Suppressor macrophage treated with lipopolysaccharide for 4 hours (primary cell): Measurements from ENCODE around the gene EPHB2.
A peak's percentile ranks its signal among the peaks of the same experiment; 100 is the strongest.

Experiments used
- DNase-seq: peaks from one replicate; pipeline ENCODE4 v3.0.0-alpha.2; 2020

Gene EPHB2

GRCh38 chr1:22752339-22752738, 41.7 kb downstream of the EPHB2 start:
- no peak for DNase-seq

DNA sequence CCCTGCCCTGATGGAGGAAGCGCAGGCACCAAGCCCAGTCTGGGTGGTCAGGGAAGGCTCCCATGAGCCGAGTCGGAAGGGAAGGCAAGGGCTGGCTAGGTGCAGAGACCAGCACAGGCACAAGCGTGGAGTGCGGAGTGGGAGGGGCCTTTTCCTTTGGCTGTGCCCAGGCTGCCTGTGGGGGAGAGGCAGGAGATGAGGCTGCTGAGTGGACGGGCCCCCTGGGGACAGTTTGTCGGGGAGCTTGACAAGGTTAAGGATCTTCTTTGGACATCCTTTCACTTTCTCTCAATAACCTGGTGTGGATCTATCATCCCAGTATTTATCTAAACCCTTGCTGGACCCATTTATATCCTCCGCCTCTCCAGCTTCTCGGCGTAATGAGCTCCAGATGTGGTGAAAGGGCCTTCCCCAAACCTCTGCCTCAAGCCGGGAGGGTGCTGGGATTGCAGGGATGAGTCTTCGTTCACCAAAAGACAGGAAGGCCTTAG, 42.9 kb downstream of the EPHB2 start:
- DNase-seq: no peak

DNA sequence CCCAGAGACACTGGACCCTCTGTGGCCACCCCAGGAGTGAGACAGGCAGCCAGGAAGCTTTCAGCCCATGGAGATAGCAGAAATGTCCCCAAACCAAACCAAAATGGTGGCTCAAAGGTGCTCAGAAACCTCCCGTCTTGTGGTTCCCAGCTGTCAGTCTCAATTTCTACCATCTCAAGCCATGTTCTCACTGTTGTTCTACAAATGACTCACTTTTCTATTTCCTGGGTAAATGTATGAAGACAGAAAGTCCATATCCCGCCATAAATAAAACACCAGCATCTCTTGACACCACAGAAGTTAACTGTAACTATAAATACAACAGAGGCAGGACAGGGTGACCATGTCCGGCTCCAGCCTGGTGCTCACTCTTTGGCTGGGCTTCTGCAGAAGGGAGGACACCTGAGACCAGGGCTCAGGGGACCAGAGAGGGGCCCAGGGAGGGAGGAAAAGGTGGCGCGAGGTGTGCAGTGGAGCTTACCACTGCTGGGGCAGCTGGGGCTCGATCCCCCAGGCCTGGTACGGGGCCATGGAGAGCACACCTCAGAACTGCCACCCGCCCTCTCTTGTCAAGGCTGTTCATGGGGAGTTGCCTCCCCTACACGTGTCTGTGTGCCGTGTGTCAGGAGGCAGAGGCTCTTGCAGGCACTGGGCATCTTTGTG, 43.6 kb downstream of the EPHB2 start:
- DNase-seq: no peak

- no peak for DNase-seq
Observed at GRCh38 chr1:22754824-22755223, 44.2 kb downstream of the EPHB2 start.

DNA sequence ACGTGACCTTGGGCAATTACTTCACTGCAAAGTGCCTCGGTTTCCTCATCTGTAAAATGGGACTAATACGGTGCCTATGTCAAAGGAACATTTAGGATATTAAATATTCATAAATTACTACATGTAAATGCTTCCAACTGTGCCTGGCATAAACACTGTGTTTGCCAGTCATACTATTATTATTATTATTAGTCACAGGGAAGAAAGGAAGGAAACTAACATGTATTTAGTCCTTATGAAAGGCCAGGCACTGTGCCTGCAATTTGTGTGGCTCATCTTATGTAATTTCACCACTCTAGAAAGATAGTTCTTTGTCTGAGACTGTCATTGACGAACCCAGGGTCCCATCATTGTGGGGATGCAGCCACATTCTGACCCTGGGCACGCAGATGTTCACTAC, 45.0 kb downstream of the EPHB2 start:
- no peak for DNase-seq

GRCh38 chr1:22756125-22756735, 45.6 kb downstream of the EPHB2 start:
- DNase-seq: no peak

- no peak for DNase-seq
Observed at GRCh38 chr1:22760455-22760854, 49.8 kb downstream of the EPHB2 start.

DNA sequence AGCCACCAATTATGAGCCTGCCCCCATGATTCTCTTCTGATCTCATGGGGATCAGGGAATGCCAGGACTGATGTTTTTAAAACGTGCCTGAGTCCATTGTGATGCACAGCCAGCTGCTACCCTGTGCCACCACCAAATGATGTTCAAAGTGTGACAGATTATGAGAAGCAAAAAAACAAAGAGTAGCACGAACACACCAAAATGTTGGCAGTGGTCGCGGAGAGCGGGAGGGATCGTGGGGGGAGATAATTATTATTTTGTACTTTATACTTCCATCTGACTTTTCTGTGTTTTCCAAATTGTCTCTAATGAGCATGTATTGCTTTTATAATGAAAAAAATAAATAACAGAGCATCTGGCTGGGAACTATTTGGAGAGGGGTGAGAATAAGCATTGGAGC, 50.5 kb downstream of the EPHB2 start:
- DNase-seq: no peak

DNA sequence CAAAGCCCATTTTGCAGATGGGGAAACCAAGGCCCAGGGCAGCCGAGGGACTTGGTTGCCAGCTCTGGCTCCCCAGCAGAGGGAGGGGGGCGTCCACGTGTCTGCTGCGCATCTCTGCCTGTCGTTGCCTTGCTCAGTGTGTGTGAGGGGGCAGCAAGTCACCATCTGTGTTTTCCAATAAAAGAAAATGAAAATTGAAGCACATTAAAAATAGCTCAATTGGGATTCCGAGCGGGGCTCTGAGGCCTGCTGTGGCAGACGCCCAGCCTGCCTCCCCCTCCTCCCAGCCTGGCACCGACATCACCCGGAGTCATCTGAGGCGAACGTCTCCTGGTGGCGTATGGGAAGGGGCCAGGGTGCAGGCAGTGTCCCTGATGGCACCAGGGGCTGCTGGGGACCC, 51.2 kb downstream of the EPHB2 start:
- no peak for DNase-seq

GRCh38 chr1:22763487-22764200, 53.0 kb downstream of the EPHB2 start:
- DNase-seq: no peak

DNA sequence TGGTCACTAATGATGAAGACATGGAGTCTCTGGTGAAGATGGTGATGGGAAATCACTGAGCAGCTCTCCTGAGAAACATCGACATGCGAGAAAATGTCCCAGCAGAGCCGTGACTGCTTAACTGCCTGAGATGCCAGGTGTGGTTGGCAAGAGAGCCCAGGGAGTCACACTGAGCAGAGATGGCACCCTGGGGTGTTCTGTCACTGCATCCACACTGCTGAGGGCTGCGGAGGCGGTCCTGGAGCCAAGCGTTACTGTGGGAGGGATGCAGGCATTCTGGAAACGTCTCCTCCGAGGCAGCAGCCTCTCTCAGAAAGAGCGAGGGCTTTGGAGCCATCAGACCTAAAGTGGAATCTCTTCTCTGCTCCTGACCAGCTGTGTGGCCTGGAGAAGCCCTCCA, 57.2 kb downstream of the EPHB2 start:
- no peak for DNase-seq

DNA sequence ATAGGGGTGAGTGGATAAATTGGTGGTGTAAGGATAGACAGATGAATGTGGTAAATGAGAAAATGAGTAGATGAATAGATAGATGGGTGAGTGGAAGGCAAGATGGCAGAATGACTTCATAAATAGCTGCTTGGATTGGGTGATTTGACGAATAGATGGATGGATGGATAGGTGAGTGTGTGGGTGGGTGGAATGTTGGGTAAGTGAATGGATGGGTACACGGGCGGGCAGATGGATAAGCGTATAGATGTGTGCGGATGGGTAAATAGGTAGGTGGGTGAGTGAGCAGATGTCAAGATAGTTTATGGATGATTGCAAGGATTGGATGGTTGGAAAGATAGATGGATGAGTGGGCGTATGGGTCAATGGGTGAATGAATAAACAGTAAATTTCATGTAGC, 59.3 kb downstream of the EPHB2 start:
- DNase-seq: no peak

DNA sequence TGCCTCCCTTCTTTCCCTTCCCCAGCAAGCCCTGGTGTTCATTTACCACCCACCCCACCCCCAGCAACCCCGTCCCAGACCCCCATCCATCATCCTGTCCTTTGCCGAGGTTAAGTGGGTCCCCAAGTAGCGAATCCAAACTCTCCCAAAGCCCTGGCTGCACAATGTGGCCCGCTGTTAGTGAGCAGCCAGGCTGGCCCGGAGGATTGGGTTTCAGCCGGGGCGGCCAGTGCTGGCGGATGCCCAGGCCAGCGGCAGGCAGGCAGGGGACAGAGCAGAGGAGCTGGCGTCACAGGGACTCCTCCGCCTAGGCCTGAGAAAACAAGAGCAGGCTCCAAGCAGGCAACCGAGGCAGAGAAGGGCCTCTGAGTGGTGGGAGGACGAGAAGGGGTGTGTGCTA, 61.4 kb downstream of the EPHB2 start:
- no peak for DNase-seq

DNA sequence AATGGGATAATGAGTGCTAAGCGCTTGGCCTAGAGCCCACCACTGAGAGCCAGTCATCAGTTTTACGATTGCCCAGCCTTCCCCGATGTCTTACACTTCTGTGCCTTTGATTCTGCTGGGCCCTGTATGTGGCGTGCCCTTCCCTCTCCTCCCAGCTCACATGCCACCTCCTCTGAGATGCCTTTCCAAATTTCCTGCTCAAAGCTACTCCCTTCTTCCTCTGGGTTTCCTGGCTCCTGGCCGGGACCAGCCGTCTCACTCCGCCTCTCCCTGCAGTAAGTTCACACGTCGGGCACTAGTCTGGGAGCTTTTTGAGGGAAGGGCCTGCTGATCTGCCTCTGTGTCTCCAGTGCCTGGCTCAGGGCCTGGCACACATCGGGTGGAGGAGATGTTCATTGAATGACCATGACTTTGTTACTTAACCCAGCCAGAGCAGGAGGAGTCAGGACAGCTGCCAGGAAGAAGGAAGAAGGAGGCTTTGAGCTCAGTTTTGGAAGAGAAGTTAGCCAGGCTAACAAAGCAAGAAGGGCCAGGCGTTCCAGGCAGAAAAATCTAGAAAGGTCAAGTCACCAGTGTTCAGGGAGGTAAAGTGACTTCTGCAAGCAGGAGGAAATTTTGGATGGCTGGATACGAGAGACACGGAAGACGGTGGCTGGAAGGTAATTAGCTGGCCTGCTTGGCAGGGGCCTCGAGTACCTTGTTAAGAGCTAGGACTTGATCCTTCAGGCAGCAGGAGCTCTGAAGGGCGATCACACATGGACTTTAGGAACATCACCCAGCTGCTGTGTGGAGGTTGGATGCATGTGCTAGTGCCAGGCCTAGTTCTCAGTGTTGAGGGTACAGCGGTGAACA, 63.6 kb downstream of the EPHB2 start:
- DNase-seq: no peak

DNA sequence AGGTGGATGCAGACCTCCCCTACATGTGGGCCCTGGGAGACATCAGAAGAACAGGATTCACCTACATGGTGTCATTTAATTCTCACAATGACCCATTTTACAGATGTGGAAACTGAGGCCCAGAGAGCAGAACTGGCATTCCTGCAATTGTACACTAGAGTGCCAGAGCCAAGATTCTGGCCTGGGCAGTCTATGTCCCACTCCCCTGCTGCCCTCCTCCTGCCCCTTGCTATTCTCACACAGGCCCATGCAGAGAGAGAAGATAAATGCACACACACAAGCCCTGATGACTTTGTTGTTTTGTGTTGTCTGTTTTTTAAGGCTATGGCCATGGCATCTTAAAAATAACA, 64.2 kb downstream of the EPHB2 start:
- no peak for DNase-seq

DNA sequence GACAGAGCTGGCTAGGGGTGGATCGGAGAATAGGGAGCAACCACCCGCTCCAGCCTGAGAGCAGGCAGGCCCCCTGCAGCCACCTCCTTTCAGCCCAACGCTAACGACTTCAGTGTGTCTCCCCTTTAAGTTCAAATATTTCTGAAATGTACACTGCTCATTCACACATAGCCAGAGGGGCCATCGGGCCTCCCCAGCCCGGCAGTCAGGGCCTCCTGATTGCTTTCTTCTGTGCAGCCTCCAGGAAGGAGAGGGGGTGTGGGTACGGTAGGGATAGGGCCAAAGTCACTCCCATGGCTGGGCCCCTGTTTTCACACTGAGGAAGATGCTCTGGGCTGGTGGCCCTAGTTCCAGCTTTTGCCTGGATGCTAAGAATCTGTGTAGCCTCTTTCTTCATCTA, 64.8 kb downstream of the EPHB2 start:
- no peak for DNase-seq

- DNase-seq: peak; percentile 27
Observed at GRCh38 chr1:22776035-22776613, 65.5 kb downstream of the EPHB2 start.

DNA sequence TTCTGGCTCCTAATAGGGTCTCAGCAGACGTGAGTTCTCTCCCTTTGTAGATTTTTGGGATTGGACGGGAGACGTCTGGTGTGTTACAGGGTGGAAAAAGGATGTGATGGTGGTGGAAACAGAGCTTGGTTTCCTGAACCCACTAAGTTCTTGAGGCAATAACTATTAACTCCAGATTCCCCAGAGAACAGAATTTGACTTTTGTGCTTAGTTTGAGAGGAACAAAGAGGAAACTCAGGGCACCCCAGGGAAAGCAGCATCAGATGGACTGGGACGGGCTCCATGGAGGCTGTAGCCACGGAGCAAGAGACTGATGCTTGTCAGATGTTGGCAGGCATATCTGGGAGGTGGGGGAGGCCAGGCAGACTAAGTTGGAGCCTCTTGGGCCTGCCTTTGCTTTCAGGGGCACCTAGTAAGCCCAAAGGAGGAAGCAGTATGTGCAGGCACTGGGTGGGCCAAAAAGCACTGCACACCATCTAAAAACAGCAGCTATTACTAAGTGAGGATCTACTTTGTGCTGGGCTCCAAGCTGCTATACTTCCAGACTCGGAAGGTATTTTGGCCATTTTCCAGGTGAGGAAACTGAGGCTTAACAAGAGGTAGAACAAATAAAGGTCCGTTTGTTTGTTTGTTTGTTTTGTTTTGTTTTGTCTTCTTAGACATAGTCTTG, 66.9 kb downstream of the EPHB2 start:
- DNase-seq: no peak

DNA sequence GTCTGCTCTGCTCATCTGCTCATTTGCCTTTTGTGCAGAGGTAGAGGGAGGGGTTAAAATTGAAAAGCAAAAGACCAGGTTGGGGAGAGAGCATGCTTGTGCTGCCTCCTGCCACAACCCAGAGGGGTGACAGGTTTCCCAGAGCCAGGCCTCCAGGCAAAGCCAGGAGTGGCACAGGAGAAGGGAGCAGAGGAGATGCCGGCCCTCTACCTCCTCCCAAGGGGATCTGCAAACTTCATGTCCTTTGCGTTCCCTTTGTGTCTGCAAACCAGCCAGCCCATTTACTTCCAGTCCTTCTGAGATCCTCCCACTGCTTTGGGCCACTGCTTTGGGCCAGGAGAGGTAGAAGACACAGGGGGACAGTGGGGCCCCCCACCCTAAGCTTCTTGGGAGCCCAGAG, 67.8 kb downstream of the EPHB2 start:
- DNase-seq: no peak

DNA sequence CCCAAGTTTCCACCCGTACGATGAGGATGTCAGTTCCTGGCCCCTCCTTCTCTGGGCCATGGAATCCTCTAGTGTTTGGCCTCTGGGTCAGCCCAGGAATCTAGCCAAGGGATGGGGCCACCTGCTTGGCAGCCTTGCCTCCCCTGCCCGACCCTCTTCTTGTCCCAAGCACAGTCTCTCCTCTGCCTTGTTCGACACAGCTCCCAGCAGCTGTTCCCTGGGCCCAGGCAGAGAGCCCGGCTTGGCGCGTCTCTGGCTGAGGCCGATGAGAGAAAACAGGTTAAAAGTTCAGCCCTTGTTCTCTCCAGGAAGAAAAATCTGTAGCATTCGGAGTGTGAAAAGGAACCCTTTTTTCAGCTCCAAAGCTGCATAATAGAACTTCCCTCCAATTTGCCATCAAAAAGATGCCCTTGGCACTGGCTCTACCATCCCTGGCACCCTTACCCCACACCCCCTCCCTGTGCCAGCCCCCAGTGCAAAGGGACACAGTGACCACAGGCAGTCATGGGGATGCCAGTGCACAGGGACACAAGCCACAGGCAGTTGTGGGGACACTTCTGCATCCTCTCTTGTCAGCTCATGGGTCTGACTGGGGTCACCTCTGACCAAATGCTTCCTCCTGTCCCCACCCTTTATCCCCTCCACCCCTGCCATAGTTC, 68.4 kb downstream of the EPHB2 start:
- no peak for DNase-seq

DNA sequence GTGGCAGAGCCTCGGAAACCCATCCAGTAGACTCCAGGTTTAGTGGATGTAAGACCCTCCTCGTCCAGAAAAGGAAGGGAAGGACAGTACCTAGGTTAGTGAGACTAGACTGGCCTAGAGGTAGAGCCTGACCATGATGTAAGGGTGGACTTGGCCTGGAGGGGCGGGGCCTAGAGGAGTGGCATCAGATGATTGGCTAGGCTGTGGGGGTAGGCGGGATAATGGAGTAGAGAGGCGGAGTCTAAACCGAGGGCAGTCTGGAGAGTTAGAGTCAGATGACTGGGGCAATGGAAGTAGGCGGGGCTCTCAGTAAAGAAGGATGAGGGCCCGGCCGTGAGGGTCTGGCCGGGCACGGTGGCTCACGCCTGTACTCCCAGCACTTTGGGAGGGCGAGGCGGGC, 70.1 kb downstream of the EPHB2 start:
- DNase-seq: peak; percentile 11

DNA sequence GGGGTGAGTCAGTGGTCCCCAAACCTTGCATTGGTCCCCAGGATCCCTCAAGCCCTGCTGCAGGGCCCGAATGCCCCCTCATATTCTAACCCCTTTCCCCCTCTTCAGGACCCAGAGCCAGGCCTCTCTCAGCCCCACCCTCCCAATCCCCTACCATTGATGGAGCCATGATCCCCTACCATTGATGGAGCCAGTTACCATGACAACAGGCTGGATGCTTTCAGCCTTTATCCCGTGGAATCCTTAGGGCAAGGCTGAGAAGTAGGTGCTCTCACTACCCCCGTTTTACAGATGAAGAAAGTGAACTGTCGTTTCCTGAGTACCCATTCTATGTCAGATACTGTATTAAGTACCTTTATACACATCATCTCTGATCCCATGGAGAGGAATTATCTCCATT, 70.8 kb downstream of the EPHB2 start:
- DNase-seq: no peak
